GM23248 (cell line): Measurements from ENCODE around the gene ACCSL.

ENCODE experiments used
- EZH2 ChIP-seq: fragments of 200-600 bp; sonication (generic); IDR thresholded peaks from 2 replicates; pipeline ENCODE4 v1.6.1; 2018; ENCODE audit warnings: antibody characterized with exemption, mild to moderate bottlenecking; ENCODE audit not compliant: insufficient read depth, poor library complexity, severe bottlenecking
- EZH2phosphoT487 ChIP-seq: fragments of 200-600 bp; sonication (generic); IDR thresholded peaks from 2 replicates; pipeline ENCODE4 v1.6.1; 2018; ENCODE audit warnings: antibody characterized with exemption, moderate library complexity, mild to moderate bottlenecking, low read depth; ENCODE audit not compliant: insufficient read depth

DNA sequence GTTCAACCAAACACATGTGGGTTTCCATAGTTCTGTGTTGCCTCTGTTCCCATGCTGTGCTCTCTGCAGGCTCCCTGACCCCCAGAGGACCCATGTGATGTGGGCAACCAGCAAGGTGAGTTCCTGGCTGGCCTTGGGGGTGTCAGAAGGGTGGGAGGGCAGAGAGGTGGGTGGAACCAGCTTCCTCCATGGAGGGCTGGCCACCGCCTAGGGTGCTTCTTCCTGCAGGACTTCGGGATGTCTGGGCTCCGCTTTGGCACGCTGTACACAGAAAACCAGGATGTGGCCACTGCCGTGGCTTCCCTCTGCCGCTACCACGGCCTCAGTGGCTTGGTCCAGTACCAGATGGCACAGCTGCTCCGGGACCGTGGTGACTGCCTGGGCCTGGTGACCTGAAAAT is 33.2 kb downstream of the ACCSL start:
- no peak for TF ChIP-seq EZH2
- TF ChIP-seq EZH2phosphoT487: no peak
